D721Med (cell line): ENCODE data around the gene TAGLN2.
A peak's percentile ranks its signal among the peaks of the same experiment; 100 is the strongest.

ENCODE experiments used
- DNase-seq: peaks from one replicate; pipeline ENCODE4 v3.0.0; 2011; ENCODE audit warnings: low spot score; ENCODE audit not compliant: insufficient read length
- FAIRE-seq: peaks from 2 replicates; lab custom pipeline; 2011; peaks lifted over from hg19 to GRCh38; lab: Jason Lieb, UNC
- TF ChIP-seq, protein P1 (sequence below): IDR thresholded peaks from 2 replicates; pipeline ENCODE4 v1.5.1; 2012; ENCODE audit warnings: mild to moderate bottlenecking, control low read depth; ENCODE audit not compliant: insufficient read depth; ENCODE audit errors: missing control alignments

TAGLN2 gene

DNA sequence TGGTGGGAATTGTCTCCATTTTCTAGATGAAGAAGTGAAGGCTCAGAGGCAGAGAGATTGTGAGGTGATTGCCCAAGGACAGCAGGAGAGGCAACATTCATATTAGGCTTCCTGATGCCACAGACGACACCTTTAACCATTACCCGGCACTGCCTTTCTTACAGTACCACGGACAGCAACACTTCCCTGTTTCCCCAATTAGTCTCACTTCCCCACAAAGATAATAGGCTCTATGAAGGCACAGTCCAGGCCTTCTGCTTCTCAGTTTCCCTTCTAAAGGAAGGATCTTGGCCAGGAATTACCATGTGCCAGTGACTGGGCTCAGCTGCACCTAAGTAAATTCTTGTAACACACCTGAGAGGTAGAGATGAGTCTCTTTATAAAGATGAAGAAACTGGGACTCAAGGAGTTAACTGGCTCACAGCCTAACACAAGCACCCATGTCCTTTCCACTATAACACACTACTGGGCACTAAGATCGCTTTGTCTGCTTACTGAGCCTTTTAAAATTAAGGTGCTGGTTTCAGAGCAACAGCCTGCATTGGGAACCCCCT is 10.5 kb upstream of the TAGLN2 start:
- TF ChIP-seq, protein P1, sequence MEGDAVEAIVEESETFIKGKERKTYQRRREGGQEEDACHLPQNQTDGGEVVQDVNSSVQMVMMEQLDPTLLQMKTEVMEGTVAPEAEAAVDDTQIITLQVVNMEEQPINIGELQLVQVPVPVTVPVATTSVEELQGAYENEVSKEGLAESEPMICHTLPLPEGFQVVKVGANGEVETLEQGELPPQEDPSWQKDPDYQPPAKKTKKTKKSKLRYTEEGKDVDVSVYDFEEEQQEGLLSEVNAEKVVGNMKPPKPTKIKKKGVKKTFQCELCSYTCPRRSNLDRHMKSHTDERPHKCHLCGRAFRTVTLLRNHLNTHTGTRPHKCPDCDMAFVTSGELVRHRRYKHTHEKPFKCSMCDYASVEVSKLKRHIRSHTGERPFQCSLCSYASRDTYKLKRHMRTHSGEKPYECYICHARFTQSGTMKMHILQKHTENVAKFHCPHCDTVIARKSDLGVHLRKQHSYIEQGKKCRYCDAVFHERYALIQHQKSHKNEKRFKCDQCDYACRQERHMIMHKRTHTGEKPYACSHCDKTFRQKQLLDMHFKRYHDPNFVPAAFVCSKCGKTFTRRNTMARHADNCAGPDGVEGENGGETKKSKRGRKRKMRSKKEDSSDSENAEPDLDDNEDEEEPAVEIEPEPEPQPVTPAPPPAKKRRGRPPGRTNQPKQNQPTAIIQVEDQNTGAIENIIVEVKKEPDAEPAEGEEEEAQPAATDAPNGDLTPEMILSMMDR: no peak
- FAIRE-seq (peak; percentile 29), DNase-seq (no peak)

DNA sequence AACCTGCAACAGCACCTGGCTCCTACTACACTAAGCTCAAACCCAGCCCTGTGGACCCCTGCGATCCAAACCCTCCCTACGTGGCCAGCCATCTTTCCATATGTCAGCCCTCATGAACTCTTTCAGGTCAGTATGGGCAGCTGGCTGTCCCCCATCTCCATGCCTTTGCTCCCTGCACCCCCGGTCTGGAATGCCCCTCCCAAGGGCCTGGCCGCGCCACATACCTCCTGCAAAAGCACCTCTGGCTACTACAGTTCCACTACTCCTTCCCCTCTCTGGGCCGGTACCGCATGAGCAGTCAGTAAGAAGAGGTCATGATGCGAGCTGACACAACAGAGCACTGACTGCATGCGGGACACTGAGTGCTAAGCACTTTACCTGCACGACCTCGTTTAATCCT is 10.0 kb upstream of the TAGLN2 start:
- FAIRE-seq (no peak), DNase-seq (no peak)
- TF ChIP-seq, protein P1: no peak

DNA sequence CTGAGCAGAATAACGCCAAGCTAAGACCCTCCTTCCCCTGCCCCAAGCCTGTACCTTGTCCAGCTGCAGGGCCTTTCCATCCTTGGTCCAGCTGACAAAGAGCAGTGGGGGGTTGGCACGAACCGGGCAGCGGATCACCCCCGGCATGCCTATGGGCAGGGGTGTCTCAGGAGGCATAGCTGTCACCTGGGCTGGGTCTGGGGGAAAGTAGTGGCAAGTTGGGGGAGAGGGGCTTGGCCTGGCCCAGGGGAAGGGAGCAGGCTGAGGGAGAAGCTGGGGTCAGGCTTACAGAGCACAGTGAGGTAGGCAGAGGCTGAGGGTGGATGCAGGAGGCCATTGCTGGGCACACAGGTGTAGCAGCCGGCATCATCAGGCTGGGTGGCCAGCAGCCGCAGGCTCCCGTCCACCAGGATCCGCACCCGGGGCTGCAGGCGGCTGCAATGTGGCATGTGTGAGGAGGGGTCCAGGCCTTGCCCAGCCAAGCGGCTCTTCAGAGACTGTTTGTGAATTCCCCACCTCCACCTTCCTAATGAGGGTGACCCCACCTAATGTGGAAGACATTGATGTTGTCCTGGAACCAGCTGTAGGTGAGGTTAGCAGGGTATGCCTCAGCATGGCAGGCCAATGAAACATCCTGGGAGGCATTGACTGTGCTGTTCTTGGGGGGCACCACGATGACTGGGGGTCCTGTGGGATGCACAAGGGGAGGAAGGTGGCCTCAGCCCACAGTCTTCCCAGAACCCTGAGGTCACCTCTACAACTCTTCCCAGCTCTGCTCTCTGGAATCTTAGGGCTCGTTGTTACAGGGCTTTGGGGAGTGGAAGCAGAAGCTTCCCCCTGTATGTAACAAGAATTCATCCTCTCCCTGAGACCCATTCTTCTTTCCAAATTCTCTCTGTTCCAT is 9.1 kb upstream of the TAGLN2 start:
- TF ChIP-seq, protein P1: no peak
- DNase-seq: no peak
- FAIRE-seq: no peak

- TF ChIP-seq, protein P1: no peak
- FAIRE-seq (no peak), DNase-seq (no peak)
Measured at GRCh38 chr1:159933347-159933746, 8.0 kb upstream of the TAGLN2 start.

GRCh38 chr1:159932296-159933285 is 7.3 kb upstream of the TAGLN2 start:
- TF ChIP-seq, protein P1: no peak
- no peak for FAIRE-seq
- DNase-seq: no peak

DNA sequence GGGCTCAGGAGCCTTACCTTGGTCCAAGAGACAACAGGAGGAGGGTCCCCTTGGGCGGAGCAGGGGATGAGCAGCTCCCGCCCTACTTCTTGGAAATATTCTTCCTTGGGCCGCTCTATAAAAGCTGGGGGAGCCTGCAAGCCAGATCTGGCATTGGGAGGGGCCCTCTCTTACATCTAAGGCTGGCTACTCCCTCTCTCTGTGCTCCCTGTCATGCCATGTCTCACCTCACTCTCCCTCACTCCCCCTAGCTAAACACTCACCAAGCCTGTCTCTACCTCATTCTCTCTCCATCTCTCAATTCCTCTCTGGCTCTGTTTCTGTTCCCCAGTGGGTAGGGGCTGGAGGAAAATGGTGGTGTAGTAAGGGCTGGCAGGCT is 6.5 kb upstream of the TAGLN2 start:
- DNase-seq (no peak), FAIRE-seq (no peak)
- TF ChIP-seq, protein P1: no peak
